BJ (cell line): ENCODE measurements around the gene PI4KB. TPM values are rescaled to one million over a fixed set of nuclear protein-coding genes. Genes with fewer than 3 reads are reported as not detected.

Experiments used
- CTCF ChIA-PET: fragments of 350-600 bp; formaldehyde crosslinking; extraction: SDS; loops from one replicate; lab custom pipeline; 2021; ENCODE audit warnings: antibody characterized with exemption, inconsistent platforms; lab: Yijun Ruan, JAX
- POLR2A ChIA-PET: fragments of 300-600 bp; sonication (Branson Sonifier 250); formaldehyde crosslinking; extraction: SDS; loops from one replicate; lab custom pipeline; 2021; ENCODE audit warnings: antibody characterized with exemption; lab: Charles Lee
- DNase-seq: peaks from one replicate; pipeline ENCODE4 v3.0.0-alpha.2; 2011; ENCODE audit warnings: low read depth
- H3K27me3 ChIP-seq: 2 replicates; pipeline ENCODE4 v1.6.0; 2011; ENCODE audit warnings: low read length; ENCODE audit not compliant: control insufficient read depth, insufficient read depth
- H3K36me3 ChIP-seq: 2 replicates; pipeline ENCODE4 v1.5.1; 2011; ENCODE audit warnings: low read length; ENCODE audit not compliant: control insufficient read depth, insufficient read depth
- H3K4me3 ChIP-seq: 2 replicates; pipeline ENCODE4 v1.5.1; 2011; ENCODE audit warnings: low read depth, mild to moderate bottlenecking, control low read depth, low read length
- polyA plus RNA-seq: library from polyadenylated mRNA; depleted of rRNA; stranded (reverse); fragments of >200 nt; gene quantifications from 2 replicates; pipeline ENCODE4 v1.2.3, GENCODE V29; 2011
- TF ChIP-seq, protein P1 (sequence below): IDR thresholded peaks from 2 replicates; pipeline ENCODE4 v1.5.1; 2011; ENCODE audit warnings: low read depth, mild to moderate bottlenecking, control low read depth, inconsistent platforms, low read length, moderate library complexity; ENCODE audit not compliant: insufficient read depth

The PI4KB gene
- polyA plus RNA-seq, 1 experiment = 98.2 TPM

- H3K4me3 ChIP-seq = no peak overlapping the region
- peaks cover 7% of the 10 kb centered on the region for H3K36me3 ChIP-seq
- no peak for DNase-seq
- TF ChIP-seq, protein P1, sequence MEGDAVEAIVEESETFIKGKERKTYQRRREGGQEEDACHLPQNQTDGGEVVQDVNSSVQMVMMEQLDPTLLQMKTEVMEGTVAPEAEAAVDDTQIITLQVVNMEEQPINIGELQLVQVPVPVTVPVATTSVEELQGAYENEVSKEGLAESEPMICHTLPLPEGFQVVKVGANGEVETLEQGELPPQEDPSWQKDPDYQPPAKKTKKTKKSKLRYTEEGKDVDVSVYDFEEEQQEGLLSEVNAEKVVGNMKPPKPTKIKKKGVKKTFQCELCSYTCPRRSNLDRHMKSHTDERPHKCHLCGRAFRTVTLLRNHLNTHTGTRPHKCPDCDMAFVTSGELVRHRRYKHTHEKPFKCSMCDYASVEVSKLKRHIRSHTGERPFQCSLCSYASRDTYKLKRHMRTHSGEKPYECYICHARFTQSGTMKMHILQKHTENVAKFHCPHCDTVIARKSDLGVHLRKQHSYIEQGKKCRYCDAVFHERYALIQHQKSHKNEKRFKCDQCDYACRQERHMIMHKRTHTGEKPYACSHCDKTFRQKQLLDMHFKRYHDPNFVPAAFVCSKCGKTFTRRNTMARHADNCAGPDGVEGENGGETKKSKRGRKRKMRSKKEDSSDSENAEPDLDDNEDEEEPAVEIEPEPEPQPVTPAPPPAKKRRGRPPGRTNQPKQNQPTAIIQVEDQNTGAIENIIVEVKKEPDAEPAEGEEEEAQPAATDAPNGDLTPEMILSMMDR = no peak
- POLR2A ChIA-PET = no interaction called here
- CTCF ChIA-PET = interaction anchor here (0.7 to 10.7 kb wide), 4 partner anchors 33 to 145 kb away, joined by 3 to 267 read pairs (median 4); partner anchors contain the start of gene ZNF687
- H3K27me3 ChIP-seq = no peaks in the 10 kb centered on the region
Observed at GRCh38 chr1:151344291-151344690, 17.1 kb upstream of the PI4KB start.

- Histone ChIP-seq H3K36me3 (peaks cover 7% of the 10 kb centered on the region), H3K27me3 (no peaks in the 10 kb centered on the region), H3K4me3 (no peak overlapping the region)
- no peak for DNase-seq
- ChIA-PET POLR2A (no interaction called here), CTCF (interaction anchor here (1.1 to 10.7 kb wide), 4 partner anchors 30 to 62 kb away, joined by 3 to 267 read pairs (median 4); partner anchors contain the start of gene ZNF687)
- TF ChIP-seq, protein P1 = no peak
Observed at GRCh38 chr1:151343587-151343986, 16.4 kb upstream of the PI4KB start.

GRCh38 chr1:151342569-151342968 lies 15.4 kb upstream of the PI4KB start:
- Histone ChIP-seq H3K36me3 (peaks cover 7% of the 10 kb centered on the region), H3K27me3 (no peaks in the 10 kb centered on the region), H3K4me3 (no peak overlapping the region)
- POLR2A ChIA-PET = no interaction called here
- no peak for DNase-seq
- TF ChIP-seq, protein P1 = no peak
- CTCF ChIA-PET = interaction anchor here (2.4 to 10.7 kb wide), 3 partner anchors 16 to 42 kb away, joined by 44 to 267 read pairs (median 65); partner anchors contain the start of gene PI4KB

GRCh38 chr1:151342021-151342420 lies 14.8 kb upstream of the PI4KB start:
- ChIA-PET CTCF (interaction anchor here (0.5 to 10.7 kb wide), 8 partner anchors 8 to 81 kb away, joined by 3 to 267 read pairs (median 7); partner anchors contain the start of gene PI4KB), POLR2A (no interaction called here)
- Histone ChIP-seq H3K27me3 (no peaks in the 10 kb centered on the region), H3K36me3 (peaks cover 7% of the 10 kb centered on the region), H3K4me3 (no peak overlapping the region)
- no peak for DNase-seq
- TF ChIP-seq, protein P1 = no peak

DNA sequence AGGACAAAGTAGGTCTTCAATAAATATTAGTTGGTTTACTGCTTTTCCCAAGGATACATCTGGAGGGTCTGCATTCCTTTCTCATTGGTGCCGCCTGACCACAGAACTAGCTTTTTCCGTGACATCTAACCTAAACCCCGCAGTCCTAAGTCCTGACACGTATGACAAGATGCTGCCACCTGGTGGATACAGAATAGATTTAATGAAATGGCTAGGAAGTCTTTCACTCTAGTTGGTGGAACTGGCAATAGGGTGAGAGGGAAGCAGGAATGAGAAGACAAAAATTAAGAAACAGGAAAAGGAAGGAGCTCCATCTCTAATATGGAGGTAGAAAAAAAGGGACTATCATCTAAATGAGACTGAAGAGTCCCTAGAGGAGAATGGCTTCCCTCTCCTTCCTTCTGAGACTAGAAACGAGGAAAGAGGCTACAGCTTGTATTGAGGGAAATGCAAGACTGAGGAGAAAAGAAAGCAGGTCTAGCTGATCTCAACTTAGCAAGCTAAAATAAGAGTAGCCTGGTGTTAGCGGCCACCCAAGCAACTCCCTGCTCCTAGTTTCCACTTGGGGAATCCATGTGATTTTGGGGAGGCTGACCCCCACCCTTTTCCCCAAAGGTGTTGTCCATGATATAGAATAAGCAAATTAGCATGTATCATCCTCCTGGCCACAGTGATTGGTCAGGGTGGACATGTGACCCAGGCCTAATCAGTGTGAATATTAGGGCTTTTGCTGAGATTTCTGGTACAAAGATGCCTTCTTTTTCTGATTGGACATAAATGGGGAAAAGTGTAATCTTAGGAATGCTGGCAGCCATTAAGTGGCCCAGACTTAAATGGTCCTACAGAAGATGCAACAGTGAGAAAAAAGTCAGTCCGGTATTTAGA lies 13.9 kb upstream of the PI4KB start:
- Histone ChIP-seq H3K4me3 (no peak overlapping the region), H3K36me3 (peaks cover 7% of the 10 kb centered on the region), H3K27me3 (no peaks in the 10 kb centered on the region)
- no peak for DNase-seq
- TF ChIP-seq, protein P1 = peak; percentile 63
- ChIA-PET CTCF (interaction anchor here (0.7 to 10.7 kb wide), 28 partner anchors 9 to 382 kb away, joined by 3 to 267 read pairs (median 5); partner anchors contain the start of genes PI4KB, PIP5K1A, SCNM1 and SELENBP1), POLR2A (interaction anchor here (1.2 kb wide), 1 partner anchor 40 kb away, joined by 11 read pairs; no protein-coding TSS in a partner anchor)
